Activated CD4-positive, alpha-beta T cell treated with anti-CD3 and anti-CD28 coated beads, Interleukin-2, amount 50 U/mL, for 16 hours (primary cell): ENCODE data around the gene AGER.
"Not testable (repeated sequence)": the region's sequence is repeated elsewhere in the genome, so short reads cannot be mapped to it uniquely, and the experiment has no call there.

Source experiments
- DNase-seq: peaks from one replicate; pipeline ENCODE4 v3.0.0-alpha.2; 2020

The AGER gene

DNA sequence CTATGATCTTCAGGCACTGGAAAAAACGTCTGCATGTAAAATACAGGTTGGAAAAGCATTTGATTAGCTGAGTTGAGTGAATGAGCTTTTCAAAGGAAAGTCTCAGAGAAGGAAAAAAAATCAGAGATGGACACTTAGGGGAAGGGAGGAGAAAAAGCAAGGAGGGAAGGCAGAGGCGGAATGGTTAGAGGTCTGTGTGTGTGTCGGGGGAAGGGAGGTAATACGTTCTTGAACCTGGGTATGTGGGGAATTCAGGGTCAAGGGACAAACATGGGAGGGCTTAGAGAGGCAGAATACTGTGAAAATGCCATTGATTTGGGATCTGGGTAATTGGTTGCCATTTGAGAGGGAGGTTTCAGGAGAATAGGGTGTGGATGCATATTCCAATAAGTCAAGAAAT, 37.4 kb downstream of the AGER start:
- no peak for DNase-seq

DNA sequence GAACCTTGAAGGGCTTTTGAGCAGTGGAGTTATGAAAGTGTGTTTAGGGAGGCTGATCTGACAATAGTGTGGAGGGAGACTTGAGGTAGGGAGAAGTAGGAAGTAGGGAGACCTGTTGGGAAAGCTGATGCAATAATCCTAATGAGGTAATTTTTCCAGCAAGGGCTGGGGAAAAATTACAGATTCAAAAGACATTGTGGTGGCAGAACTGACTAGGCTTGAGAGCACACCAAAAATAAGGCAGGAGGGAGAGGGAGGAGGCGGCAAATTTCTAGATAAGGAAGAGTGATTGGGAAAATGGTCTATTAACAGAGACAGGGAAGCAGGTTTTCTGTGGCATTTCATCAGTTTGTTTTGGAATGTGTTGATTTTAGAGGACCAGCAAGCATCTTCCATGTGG, 37.8 kb downstream of the AGER start:
- DNase-seq: no peak

DNA sequence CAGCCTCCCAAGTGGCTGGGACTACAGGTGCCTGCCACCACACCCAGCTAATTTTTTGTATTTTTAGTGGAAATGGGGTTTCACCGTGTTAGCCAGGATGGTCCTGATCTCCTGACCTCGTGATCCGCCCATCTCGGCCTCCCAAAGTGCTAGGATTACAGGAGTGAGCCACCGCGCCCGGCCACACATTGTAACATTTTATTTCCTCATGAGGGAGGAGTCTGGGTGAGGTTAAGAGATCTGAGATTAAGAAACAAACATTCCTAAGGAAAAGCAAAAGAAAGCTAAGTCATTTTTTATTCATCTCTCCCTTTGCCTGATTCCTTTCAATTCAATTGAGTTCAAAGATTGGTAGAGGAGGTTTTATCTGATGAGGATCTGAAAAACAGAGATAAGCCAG, 39.8 kb downstream of the AGER start:
- DNase-seq: not testable (repeated sequence)

DNA sequence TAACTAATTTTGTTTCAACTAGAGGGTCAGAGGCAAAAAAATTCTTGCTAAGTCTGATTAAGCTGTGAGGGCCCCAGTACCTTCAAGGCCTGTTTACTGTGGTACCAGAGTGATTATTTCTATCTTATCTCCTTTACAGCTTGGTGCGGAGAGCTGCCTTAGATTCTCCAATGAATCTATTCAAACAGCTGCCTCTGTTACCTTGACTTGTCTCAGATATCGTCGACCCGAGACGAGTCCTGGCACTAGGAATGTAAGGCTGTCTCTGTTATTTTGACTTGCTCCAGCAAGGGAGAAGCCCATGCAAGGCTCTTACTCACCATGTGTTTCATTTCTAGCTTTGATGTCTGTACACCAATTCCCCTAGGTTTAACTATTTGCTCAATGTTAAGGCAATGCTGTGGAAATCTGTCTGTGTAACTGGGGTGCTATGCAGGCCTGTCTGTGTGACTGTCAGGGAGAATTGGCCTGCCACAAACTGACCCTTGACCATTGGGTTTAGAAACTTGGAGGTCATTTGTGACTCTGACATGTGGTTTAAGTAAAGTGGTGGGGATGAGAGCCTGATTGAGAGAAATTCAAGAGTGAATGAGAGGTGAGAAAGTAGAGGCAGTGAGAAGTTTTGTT, 43.5 kb downstream of the AGER start:
- DNase-seq: no peak

DNA sequence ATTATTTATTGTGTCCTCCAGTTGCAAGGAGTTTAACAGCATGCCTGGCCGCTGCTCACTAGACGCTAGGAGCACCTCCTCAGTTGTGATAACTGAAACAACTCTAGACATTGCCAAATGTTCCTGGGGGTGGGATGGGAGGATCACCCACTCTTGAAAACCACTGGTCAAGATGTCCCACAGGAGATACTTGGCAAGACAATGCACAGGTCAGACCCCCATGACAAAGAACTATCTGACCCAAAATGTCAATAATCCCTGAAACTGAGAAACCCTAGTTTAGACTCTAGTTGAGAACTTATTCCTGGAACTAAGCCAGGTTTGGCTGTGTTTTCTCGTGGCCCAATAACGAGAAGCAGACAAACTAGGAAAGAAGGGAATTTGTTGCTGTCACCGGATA, 44.5 kb downstream of the AGER start:
- no peak for DNase-seq

DNA sequence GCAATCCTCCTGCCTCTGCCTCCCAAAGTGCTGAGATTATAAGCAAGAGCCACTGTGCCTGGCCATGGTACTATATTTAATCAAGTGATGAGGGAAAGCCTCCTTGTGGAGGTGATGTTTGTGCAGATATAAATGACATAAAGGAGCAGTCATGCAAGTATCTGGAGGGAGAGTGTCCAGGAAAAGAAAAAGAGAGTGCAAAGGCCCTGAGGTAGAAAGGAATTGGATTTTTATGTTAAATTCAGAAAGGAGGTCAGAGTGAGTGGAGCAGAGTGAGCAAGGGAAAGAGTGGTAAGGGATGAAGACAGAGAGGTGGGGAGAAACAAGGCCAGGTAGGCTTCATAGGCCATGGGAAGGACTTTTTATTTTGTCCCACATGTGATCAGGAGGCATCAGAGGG, 46.6 kb downstream of the AGER start:
- DNase-seq: no peak

DNA sequence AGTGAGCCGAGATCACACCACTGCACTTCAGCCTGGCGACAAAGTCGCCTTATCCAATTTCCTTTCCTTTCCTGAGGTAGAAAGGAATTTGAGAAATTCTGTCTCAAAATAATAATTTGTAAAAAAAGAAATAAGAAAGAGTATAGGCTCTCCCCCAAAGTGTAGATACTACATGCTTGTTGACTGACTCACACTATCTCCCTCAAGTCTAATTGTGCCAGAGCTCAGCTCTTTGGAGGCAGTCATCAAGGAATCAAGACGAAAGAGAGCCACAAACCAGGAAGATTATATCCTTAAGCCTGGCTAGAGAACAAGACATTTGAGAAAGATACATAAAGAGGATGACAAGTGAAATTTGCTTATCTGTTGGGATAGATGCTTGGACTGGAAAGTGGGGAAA, 50.3 kb downstream of the AGER start:
- no peak for DNase-seq

DNA sequence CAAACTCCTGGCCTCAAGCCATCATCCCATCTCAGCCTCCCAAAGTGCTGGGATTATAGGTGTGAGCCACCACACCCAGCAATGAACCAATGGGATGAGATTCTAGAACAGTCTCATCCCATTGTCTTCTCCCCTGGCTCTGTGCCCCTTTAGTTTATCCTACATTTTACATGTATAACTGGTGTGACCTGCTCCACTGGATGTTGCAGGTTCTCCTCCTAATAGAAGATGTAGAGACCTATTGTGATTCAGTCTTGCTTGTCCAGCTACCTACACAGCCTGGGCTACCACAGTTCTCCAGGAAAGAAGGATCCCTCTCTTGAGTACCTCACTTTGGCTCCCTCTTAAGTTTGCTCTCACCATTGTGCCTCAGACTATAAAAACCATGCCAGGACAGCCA, 51.9 kb downstream of the AGER start:
- DNase-seq: no peak

DNA sequence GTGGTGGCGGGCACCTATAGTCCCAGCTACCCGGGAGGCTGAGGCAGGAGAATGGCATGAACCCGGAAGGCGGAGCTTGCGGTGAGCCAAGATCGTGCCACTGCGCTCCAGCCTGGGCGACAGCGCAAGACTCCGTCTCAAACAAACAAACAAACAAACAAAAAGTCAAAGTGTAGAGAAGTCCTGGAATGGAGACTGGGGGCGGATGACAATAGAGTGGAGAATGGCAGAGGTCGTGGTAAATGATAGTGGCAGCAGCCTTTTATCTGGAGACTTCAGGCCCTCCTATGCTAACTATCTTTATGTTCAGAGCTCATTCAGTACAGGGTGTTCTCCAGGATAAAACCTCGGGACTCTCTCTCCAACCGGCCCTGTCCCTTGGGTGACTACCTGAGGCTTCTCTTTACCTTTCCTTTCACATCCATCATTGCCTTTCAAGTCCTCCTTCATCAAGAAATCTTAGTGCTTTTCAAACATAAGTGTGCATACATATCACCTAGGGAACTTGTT, 52.6 kb downstream of the AGER start:
- DNase-seq: no peak
